GM21381 (cell line): ENCODE measurements around the gene ITPK1.

ENCODE experiments used
- ATAC-seq: cut with Tn5 transposase; IDR thresholded peaks from one replicate; pipeline ENCODE4 v1.9.1; 2021; ENCODE audit warnings: mild to moderate bottlenecking, moderate library complexity; ENCODE audit not compliant: unreplicated experiment

ITPK1 gene

DNA sequence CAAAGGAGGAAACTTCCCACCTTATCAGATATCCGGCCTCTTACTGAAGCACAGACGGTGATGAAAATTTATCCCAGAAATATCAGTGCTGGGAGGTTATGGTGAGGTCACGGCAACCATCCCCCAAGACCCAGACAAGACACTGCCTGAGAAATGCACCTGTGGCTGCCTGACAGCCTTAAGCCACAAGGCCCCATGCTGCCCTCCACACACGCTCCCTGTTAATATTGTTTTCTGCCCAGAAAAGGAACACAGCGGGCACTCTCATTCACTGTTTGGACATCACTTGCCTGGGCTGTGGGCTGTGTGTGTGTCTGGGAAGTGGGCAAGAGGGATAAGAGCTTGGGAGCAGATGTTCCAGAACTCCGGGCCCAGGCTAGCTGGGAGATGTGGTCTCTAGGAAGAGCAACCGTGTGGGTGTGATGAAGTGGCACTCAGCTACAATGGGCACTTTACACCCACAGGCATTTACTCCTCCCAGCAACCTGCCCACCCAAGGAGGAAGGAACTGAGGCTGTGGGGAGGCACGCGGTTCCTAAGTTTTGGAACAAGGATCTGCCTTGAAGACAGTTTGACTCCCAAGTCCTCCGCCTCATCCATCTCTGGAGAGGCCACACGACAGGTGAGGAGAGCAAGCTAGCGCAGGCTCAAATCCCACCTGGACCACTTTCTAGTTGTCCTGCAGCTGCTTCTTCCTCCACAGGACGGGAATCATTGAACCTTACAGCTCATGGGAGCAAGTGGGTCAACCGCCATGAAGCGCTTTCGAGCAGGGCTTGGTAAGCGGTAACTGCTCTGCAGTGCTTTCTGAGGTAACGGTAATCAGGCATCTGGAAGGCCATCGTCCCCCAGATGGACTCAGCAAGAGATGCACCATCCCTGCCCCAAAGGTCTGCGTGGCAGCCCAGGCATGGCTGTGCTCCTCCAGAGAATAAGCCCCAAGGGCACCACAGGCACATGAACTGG, 101.4 kb downstream of the ITPK1 start:
- no peak for ATAC-seq

DNA sequence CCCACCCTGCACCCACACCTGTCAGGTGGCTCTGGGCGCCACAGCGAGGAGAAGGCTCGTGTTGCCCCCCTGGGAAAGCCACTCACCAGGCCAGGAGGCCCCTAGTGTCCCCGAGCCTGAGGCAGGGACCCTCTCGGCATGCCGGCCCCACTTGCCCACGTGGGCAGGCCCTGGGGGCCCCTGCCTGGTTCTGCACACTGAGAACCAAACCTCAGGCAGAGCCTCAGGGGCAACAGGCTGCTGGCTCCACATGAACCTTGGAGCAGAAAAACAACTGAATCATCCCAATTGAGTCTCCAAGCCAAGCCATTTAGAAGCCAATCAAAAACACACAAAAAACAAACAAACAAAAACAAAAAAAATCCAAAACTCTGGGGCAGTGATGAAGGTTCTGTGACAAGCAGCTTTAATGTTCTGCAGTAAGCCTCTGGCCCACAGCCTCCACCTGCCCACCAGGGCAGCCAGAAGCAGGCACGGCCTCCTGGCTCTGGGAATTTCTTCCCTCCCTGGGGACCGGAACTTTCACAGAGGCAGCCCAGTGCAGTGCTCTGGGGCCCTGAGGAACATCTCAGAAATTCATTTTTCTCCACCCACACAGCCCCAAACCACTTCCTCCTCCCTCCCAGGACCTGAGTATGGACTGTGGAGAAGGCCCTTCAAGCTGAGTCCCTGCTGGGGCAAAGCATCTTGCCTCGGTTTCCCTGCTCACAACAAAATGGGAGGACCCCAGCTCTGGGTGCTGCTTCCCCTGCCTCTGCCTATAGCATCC, 102.6 kb downstream of the ITPK1 start:
- no peak for ATAC-seq

GRCh38 chr14:93012506-93012905, 103.2 kb downstream of the ITPK1 start:
- no peak for ATAC-seq

DNA sequence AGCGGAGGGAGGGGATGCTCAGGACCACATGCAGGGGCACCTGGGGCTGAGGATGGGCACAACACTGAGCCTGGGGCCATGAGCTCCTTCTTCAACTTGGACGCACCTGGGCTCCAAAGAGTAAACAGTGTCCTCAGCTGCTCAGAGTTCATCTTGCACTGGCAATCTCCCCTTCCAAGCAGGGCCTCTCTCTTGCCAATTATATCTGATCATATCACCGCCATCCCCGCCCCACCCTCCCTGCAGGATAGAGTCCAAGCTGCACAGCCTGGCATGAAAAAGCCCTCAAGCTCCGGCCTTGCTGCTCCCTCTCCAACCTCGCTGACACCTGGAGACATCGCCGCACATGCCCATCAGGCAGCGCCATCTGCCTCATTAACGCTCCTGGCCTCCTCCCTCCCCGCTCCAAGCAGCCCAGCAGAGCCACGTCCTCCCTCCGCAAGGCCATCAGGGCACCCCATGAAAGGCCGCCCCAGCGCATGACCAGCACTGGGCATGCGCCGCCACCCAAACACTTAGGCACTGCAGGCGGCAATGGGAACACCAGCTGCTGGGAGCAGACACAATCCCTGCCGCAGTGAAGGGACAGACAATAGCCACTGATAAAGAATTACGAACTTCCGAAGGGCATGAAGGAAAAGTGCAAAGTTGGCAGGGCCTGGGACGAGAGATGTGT, 103.9 kb downstream of the ITPK1 start:
- no peak for ATAC-seq

GRCh38 chr14:93011141-93011529, 104.6 kb downstream of the ITPK1 start:
- ATAC-seq = no peak

GRCh38 chr14:93010522-93011140, 105.1 kb downstream of the ITPK1 start:
- no peak for ATAC-seq

DNA sequence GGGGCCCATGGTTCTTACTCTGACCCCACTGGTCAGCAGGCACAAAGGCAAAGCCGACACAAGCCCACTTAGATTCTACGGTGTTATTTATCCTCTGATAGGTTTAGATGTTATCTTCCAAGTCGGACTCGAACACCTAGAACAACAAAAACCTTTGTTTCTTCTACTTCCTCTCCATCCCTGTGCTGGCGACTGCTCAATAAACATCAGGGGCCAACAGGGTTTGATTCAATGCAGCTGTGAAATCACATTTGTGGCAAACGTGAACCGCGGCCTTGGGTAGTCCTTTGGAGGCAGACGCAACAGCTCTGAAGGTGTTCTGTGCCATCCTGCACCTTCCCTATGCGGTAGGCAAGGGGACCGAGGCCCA, 105.6 kb downstream of the ITPK1 start:
- ATAC-seq = no peak

DNA sequence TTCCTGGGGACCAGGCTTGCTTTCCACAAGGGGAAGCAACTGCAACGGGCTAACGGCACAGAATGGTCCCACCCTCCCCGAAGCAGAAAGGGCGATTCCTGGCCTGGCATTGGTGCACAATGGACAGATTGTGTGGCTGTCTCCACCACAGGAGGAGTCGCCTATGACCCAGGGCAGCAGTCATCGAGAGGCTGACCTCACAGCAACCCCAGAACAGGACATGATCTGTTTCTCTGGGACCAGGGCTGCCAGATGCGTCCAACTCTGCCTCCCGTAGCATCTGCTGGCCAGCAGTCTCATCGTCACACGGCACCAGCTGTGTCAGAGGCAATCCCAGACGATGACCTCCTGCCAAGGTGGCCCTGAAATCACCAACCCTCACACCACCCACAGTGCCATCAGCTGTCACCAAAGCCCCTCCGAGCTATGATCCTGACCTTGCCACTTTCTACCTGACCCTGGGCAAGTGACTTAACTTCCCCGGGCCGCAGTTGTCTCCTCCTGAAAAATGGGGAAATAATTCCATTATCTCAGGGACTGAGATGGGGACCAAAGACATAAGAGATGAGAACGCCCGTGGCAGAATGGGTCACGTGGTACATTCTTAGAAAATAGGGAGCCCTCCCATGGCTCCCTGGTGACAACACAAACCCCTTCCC, 106.1 kb downstream of the ITPK1 start:
- no peak for ATAC-seq

- no peak for ATAC-seq
Measured at GRCh38 chr14:93008381-93008780, 107.3 kb downstream of the ITPK1 start.

DNA sequence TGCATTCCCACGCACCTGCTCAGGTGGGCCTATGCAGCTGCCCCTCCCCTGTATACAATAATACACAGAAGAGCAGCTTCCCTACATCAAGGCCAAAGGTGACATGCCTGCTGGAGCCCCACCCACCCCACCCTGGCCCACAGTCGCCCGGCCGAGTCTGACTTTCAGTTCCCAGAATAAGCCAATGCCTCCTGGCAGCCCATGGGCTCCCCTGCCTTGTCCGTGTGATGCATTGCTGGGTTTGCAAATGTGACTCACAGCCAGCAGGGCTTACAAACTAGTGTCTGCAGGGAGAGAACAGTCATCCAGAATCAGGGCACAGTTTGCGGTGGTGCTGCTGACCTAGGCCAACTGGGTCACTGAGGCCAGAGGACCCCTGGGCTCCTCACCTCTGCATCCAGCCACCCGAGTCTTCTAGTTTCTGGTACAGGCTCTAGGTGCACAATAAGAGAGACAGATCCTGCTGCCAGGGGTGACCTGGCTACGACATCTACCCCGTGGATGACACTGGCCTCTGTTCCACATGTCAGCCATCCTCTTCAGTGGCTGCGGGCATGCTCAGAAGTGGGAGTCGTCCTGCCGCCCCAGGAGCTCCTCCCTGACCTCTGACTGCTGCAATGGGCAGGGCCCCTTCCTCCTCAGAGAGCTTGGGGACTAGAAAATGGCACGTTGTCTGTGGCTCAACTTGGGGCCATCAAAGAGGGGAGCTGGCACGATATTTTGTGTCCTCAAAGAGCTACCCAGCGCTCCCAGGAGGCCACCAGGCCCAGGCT, 108.3 kb downstream of the ITPK1 start:
- no peak for ATAC-seq

DNA sequence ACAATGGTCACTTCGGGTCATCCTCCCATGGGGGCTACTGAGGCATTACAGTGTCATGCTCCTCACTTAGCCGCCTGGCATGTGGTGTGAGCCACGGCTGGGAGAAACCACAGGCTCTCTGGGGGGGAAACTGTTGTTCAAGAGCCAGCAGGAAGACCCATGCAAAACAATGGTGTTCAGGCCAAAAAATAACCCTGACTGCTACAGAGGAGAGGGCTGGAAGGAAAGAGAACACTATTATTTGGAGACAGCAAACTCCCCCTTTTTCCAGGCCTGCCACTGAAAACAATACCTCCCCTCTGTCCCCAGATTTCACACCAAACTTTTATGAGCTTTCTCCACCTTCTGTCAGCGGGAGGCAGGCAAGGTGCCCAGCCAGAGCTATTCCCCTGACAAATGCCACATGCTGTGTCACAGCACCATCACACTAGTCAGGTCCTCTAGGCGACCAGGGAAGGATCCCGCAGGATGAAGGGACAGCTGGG, 109.1 kb downstream of the ITPK1 start:
- no peak for ATAC-seq

GRCh38 chr14:93005838-93006237, 109.9 kb downstream of the ITPK1 start:
- ATAC-seq = no peak

DNA sequence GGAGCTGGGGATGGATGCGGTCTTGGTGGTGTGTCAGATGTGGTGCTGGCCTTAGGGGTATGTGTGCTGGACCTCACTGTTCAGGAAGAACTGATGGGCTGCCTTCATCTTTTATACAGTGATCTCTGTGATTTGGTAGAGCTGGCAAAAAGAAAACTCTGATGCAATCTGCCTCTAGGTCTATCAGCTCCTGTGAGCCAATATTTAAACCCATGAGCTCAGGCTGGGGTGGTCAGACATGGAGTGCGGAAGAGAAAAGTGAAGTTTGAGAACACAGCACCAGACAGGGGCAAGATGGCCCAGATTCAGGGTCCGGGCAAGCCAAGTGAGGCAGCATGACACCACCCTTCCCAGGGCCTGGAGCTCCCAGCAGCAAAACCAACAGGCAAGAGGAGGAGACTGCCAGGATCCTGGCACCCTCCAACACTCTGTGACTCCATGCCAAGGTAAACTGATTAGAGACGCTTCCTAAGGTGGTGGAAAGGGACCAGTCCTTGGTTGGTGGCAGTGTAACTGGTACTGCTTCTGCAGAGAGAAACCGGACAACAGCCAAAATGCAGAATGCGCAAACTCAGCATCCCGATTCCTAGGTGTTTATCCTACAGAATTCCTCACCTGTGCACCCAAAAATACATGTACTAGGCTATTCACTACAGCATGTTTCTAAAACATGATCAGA, 110.5 kb downstream of the ITPK1 start:
- ATAC-seq = no peak

GRCh38 chr14:93004699-93005082, 111.0 kb downstream of the ITPK1 start:
- ATAC-seq = no peak

DNA sequence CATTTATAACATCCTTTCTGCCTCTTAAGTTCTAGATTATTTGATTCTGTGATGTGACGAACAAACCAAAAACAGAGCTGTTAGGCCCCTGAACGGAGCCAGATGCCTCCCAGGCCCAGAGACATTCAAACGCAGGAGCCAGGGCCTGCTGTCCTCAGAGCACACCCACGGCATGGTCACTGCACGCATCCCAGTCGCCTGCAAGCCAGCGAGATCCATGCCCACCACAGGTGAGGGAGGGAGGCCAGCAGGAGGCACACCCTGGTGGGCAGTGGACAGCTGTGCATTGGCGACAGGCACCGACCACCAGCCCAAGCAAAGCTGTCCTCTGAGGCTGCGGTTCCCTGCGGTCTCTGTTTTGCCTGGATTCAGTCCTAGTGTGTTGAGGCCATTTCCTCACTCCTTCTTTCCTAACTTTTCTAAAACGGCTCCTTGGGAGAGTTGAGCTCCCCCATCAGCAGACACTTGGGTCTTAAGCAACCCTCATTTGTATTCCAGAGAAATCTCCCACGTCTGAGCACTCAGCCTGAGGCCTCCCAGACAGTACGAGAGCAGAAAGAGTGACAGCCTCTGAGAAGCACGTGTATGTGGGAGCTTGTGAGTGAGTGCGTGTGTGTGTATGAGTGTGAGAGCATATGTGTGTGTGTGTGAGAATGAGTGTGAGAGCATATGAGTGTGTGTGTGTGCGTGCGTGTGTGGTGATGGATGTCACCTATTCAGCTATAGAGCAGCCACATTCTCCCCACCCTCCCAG, 111.6 kb downstream of the ITPK1 start:
- no peak for ATAC-seq

DNA sequence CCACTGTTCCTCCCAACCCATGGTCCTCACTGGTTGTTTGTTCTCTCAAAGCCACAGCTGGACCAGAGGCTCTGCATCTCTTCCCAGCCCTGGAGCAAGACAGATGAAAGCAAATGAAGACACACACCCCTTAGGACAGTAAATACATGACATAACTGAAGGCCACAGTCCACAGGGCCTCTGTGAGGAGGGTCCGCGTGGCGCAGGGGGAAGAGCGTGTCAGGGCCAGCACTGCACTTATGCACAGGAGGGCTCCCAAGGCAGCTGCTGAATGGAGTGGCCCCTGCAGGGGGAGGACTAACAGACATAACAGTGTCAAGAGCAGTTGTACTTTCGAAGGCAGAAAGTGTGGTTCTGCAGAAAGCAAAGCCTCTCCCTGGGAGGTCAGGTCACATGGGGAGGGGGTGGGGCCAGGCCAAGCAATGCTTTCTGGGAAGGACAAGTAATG, 112.8 kb downstream of the ITPK1 start:
- no peak for ATAC-seq

GRCh38 chr14:93002049-93002448, 113.7 kb downstream of the ITPK1 start:
- ATAC-seq = no peak

- no peak for ATAC-seq
Measured at GRCh38 chr14:92998946-92999345, 116.8 kb downstream of the ITPK1 start.
